Measurements from ENCODE around the gene PYCR2. TPM values are rescaled to one million over a fixed set of nuclear protein-coding genes. Genes with fewer than 3 reads are reported as not detected.

Gene PYCR2
- polyA plus RNA-seq, 1 experiment = 29.4 TPM

DNA sequence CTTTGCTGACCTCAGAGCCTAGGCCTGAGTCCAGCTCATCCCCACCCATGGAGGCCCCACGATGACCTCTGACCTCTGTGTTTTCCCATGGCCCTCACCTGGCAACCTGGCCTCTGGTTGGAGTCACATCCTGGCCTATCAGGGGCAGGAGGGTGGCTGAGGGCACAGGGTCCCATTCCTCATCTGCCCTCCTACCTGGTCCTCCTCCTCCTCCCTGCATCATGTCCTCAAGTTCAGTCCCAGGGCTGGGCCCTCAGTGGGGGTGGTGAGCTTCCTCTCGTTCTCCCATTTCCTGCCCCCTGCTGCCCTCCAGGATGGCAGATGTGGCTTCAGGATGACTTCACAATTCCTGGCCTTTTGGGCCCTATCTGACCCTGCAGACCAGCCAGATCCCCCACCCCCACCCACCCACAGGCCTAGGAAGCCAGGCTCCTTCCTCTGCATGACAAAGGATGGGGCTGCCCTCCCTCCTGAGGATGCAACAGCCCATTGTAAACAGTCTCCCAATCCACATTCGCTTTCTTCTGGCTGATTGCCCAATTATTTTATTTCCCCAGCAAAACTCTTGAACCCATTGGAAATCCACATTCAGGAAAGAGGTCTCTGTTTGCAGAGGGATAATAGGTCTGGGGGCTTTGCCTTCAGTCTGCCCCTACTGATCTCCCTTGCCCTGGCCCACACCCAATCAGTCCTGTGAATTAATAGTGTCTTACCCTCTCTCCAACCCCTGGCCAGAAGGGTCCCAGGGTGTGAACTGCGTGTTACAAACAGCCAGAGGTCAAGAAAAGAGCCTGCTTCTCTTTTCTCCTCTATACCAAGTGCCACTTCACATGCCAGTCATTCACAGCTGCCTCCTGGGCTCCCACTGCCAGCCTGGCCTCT lies 24.8 kb downstream of the PYCR2 start:
- no peak overlapping the region for H3K27ac ChIP-seq (ENCODE audit: low read depth, low read length)
- TF ChIP-seq, protein P1, sequence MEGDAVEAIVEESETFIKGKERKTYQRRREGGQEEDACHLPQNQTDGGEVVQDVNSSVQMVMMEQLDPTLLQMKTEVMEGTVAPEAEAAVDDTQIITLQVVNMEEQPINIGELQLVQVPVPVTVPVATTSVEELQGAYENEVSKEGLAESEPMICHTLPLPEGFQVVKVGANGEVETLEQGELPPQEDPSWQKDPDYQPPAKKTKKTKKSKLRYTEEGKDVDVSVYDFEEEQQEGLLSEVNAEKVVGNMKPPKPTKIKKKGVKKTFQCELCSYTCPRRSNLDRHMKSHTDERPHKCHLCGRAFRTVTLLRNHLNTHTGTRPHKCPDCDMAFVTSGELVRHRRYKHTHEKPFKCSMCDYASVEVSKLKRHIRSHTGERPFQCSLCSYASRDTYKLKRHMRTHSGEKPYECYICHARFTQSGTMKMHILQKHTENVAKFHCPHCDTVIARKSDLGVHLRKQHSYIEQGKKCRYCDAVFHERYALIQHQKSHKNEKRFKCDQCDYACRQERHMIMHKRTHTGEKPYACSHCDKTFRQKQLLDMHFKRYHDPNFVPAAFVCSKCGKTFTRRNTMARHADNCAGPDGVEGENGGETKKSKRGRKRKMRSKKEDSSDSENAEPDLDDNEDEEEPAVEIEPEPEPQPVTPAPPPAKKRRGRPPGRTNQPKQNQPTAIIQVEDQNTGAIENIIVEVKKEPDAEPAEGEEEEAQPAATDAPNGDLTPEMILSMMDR (IDR thresholded peaks at IDR 0.05; ENCODE audit: low read depth, low read length) = no peak
- no peaks in the 10 kb centered on the region for H3K9me3 ChIP-seq (ENCODE audit: control insufficient read depth, insufficient read depth, low read length)
- DNase-seq (ENCODE audit: low read depth, low spot score) = no peak
- ChIA-PET POLR2A (no interaction called here), CTCF (interaction anchor here (1.5 to 2.2 kb wide), 2 partner anchors 13 to 425 kb away, joined by 3 to 8 read pairs; no protein-coding TSS in a partner anchor)
- H3K4me3 ChIP-seq (ENCODE audit: low read depth, low read length) = no peak overlapping the region
- H3K27me3 ChIP-seq (ENCODE audit: control insufficient read depth, insufficient read depth, low read length) = no peaks in the 10 kb centered on the region

GRCh38 chr1:225897595-225898514 lies 26.2 kb downstream of the PYCR2 start:
- no peaks in the 10 kb centered on the region for H3K9me3 ChIP-seq (ENCODE audit: control insufficient read depth, insufficient read depth, low read length)
- TF ChIP-seq, protein P1 (IDR thresholded peaks at IDR 0.05; ENCODE audit: low read depth, low read length) = no peak
- DNase-seq (ENCODE audit: low read depth, low spot score) = no peak
- H3K27me3 ChIP-seq (ENCODE audit: control insufficient read depth, insufficient read depth, low read length) = no peaks in the 10 kb centered on the region
- POLR2A ChIA-PET = no interaction called here
- CTCF ChIA-PET = interaction anchor here (0.6 to 2.2 kb wide), 5 partner anchors 14 to 423 kb away, joined by 3 to 8 read pairs (median 3); partner anchors contain the start of gene TMEM63A
- H3K27ac ChIP-seq (ENCODE audit: low read depth, low read length) = no peak overlapping the region
- H3K4me3 ChIP-seq (ENCODE audit: low read depth, low read length) = no peak overlapping the region

DNA sequence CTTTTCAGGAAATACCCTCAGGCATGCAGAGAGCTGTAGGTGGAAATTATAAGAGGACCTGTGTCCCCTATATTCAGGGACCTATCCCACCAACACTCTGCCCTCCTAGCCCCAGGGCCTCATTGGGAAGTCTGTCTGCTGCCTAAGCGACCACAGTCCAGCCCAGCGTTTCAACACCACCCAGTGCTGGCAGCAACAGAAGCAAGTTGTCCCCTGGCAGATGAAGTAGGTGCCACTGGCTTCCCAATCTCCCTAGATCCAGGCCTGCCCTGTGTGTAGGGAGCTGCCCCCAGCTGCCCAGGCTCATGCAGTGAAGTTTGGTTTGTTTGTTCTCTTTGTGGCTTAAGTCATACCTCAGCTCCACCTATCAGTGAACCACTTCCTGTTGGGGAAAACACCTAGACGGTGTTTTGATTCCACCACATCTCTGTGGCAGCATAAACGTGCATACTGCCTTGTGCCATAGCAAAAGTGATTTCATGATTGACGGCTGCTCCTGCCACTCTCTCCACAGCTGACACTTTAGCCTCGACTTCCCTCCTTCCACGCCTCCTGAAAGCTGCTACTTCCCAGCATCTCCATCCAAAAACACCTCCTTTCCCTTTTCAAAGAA lies 27.0 kb downstream of the PYCR2 start:
- TF ChIP-seq, protein P1 (IDR thresholded peaks at IDR 0.05; ENCODE audit: low read depth, low read length) = no peak
- no peak for DNase-seq (ENCODE audit: low read depth, low spot score)
- ChIA-PET POLR2A (no interaction called here), CTCF (interaction anchor here (1.2 to 2.9 kb wide), 3 partner anchors 14 to 90 kb away, joined by 3 to 9 read pairs (median 3); partner anchors contain the start of gene TMEM63A)
- Histone ChIP-seq H3K4me3 (ENCODE audit: low read depth, low read length) (no peak overlapping the region), H3K9me3 (ENCODE audit: control insufficient read depth, insufficient read depth, low read length) (no peaks in the 10 kb centered on the region), H3K27ac (ENCODE audit: low read depth, low read length) (peak overlapping the region; percentile 11), H3K27me3 (ENCODE audit: control insufficient read depth, insufficient read depth, low read length) (no peaks in the 10 kb centered on the region)

DNA sequence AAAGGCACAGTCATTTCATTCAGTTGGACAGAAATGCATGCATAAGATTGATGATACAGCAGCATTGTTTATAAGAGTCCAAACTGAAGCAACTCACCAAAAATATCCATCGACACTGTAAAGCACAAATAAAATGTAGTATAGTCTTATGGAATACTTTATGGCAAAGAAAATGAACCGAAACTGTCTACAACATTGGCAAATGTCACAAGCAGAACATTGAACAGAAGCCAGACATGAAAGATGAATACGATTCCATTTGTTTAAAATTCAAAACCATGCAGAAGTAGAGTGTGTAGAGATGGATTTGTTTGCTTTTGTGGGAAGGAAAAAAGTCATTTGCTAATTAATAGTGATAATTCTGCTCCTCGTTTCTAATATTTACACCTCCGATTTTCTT lies 27.6 kb downstream of the PYCR2 start:
- Histone ChIP-seq H3K4me3 (ENCODE audit: low read depth, low read length) (no peak overlapping the region), H3K9me3 (ENCODE audit: control insufficient read depth, insufficient read depth, low read length) (no peaks in the 10 kb centered on the region), H3K27ac (ENCODE audit: low read depth, low read length) (no peak overlapping the region), H3K27me3 (ENCODE audit: control insufficient read depth, insufficient read depth, low read length) (no peaks in the 10 kb centered on the region)
- DNase-seq (ENCODE audit: low read depth, low spot score) = no peak
- CTCF ChIA-PET = interaction anchor here (0.7 to 2.9 kb wide), 4 partner anchors 15 to 189 kb away, joined by 3 to 9 read pairs (median 8); no protein-coding TSS in a partner anchor
- POLR2A ChIA-PET = no interaction called here
- TF ChIP-seq, protein P1 (IDR thresholded peaks at IDR 0.05; ENCODE audit: low read depth, low read length) = no peak

All from AG04450 (cell line).